ENCODE measurements around the gene PRSS21. TPM values are rescaled to one million over a fixed set of nuclear protein-coding genes. Genes with fewer than 3 reads are reported as not detected.

PRSS21 gene
- total and polyA plus RNA-seq, 10 of the 15 experiments (the other 5 are each of a cell fraction or from before 2014, with no cell fraction given) = 5.3 to 73.4 (median 40.1) TPM; not detected in 1

- H3K4me3 ChIP-seq = no peak overlapping the region
- CTCF ChIA-PET = no interaction called here
Observed at GRCh38 chr16:2767891-2768290, 49.1 kb upstream of the PRSS21 start.

More at GRCh38 chr16:2767891-2768290, 49.1 kb upstream of the PRSS21 start:
- Histone ChIP-seq H3K36me3 (ENCODE audit: control insufficient read depth in 2 of 2, insufficient read depth in 2 of 2, low read length in 1 of 2) (peaks cover 65 to 67% of the 10 kb centered on the region in 2 experiments), H3K27me3 (replicated peaks in 1 of 2; ENCODE audit: control insufficient read depth in 2 of 2, insufficient read depth in 2 of 2, low read length in 1 of 2) (no peaks in the 10 kb centered on the region), H2AFZ (ENCODE audit: control insufficient read depth, low read depth, low read length) (no peak overlapping the region), H3K4me2 (ENCODE audit: control insufficient read depth, insufficient read depth) (no peak overlapping the region), H3K79me2 (ENCODE audit: control insufficient read depth, insufficient read depth, low read length) (peaks cover 12% of the 10 kb centered on the region), H4K20me1 (ENCODE audit: control insufficient read depth, insufficient read depth) (peaks cover 2% of the 10 kb centered on the region), H3K9me3 (replicated peaks; ENCODE audit: control insufficient read depth, insufficient read depth, low read length) (peaks cover 2% of the 10 kb centered on the region; the same call in 1 of the 3 replicates), H3K9ac (ENCODE audit: control insufficient read depth, insufficient read depth, low read length) (no peak overlapping the region), H3K27ac (ENCODE audit: control insufficient read depth, insufficient read depth) (no peak overlapping the region), H3K4me1 (ENCODE audit: control insufficient read depth, insufficient read depth, low read length) (no peaks in the 10 kb centered on the region)
- intact Hi-C loops (cut with micrococcal nuclease; ENCODE audit: unreplicated experiment) (no loop called here), in situ Hi-C loops (cut with MboI) (no loop called here)
- BruUV-seq (replicated peaks) = no TSS peak
- ChIA-PET RAD21 (ENCODE audit: unreplicated experiment) (no interaction called here), POLR2A (no interaction called here), SMC1A (ENCODE audit: uncharacterized antibody, unreplicated experiment) (no interaction called here)
- TF ChIP-seq ZBED1 (IDR thresholded peaks at IDR 0.05; ENCODE audit: borderline replicate concordance) (no peak), MTA2 (IDR thresholded peaks at IDR 0.05; ENCODE audit: low read depth) (no peak), STAT1 (conservative IDR thresholded peaks at IDR 0.05) (no peak), POLR2A (IDR thresholded peaks at IDR 0.05; ENCODE audit: low read depth, low read length) (peak; percentile 64), CEBPZ (IDR thresholded peaks at IDR 0.05; ENCODE audit: low read depth, low read length) (no peak), POLR2AphosphoS5 (IDR thresholded peaks at IDR 0.05; ENCODE audit: low read length) (peak; percentile 36; the same call in 1 of the 2 replicates), ETV6 (conservative IDR thresholded peaks at IDR 0.05 in 1 of 2, IDR thresholded peaks at IDR 0.05 in 1 of 2; ENCODE audit: borderline replicate concordance in 1 of 2, low read depth in 1 of 2) (no peak)
- ATAC-seq (no peak), FAIRE-seq (no peak), DNase-seq (ENCODE audit: low read depth, low spot score) (no peak)
- WGBS (ENCODE audit: insufficient coverage, insufficient replicate concordance, low lambda C conversion rate, missing lambda C conversion rate) = 86% methylated on average over 13 of the region's 14 CpGs

All from GM12878 (cell line).